Smooth muscle cell (in vitro differentiated cells): ENCODE results near the gene VGF. TPM values are rescaled to one million over a fixed set of nuclear protein-coding genes. Genes with fewer than 3 reads are reported as not detected.

Experiments
- DNase-seq: peaks from one replicate; lab custom pipeline; 2025; ENCODE audit not compliant: unreplicated experiment; lab: John Stamatoyannopoulos, UW
- H2AFZ ChIP-seq: fragments of 200-600 bp; sonication (generic); 2 replicates; pipeline ENCODE4 v1.6.0; 2016; ENCODE audit warnings: antibody characterized with exemption, low read depth, mild to moderate bottlenecking
- H3F3A ChIP-seq: fragments of 200-600 bp; sonication (generic); 2 replicates; pipeline ENCODE4 v1.6.0; 2017; ENCODE audit warnings: antibody characterized with exemption, low read depth
- H3K27ac ChIP-seq: fragments of 200-600 bp; sonication (generic); 2 replicates; pipeline ENCODE4 v1.5.1; 2016; ENCODE audit warnings: low read depth, mild to moderate bottlenecking
- H3K27me3 ChIP-seq: fragments of 200-600 bp; sonication (generic); 2 replicates; pipeline ENCODE4 v1.6.1; 2016; ENCODE audit warnings: low read depth, mild to moderate bottlenecking
- H3K36me3 ChIP-seq: fragments of 200-600 bp; sonication (generic); 2 replicates; pipeline ENCODE4 v1.5.1; 2016; ENCODE audit warnings: low read depth
- H3K4me1 ChIP-seq: fragments of 200-600 bp; sonication (generic); 2 replicates; pipeline ENCODE4 v1.5.1; 2016; ENCODE audit warnings: low read depth
- H3K4me2 ChIP-seq: fragments of 200-600 bp; sonication (generic); 2 replicates; pipeline ENCODE4 v1.6.0; 2016; ENCODE audit warnings: mild to moderate bottlenecking
- H3K4me3 ChIP-seq: fragments of 200-600 bp; sonication (generic); 2 replicates; pipeline ENCODE4 v1.5.1; 2016; ENCODE audit warnings: mild to moderate bottlenecking
- H3K79me2 ChIP-seq: fragments of 200-600 bp; sonication (generic); 2 replicates; pipeline ENCODE4 v1.6.0; 2016; ENCODE audit warnings: low read depth, mild to moderate bottlenecking
- H3K9ac ChIP-seq: fragments of 200-600 bp; sonication (generic); 2 replicates; pipeline ENCODE4 v1.6.0; 2016; ENCODE audit warnings: low read depth
- H3K9me3 ChIP-seq: fragments of 200-600 bp; sonication (generic); replicated peaks from 2 replicates; pipeline ENCODE4 v1.5.1; 2016; ENCODE audit warnings: low read depth
- H4K20me1 ChIP-seq: fragments of 200-600 bp; sonication (generic); 2 replicates; pipeline ENCODE4 v1.6.0; 2016; ENCODE audit warnings: low read depth
- CTCF ChIP-seq: fragments of 200-600 bp; sonication (generic); IDR thresholded peaks from 2 replicates; pipeline ENCODE4 v1.5.1; 2017; ENCODE audit warnings: borderline replicate concordance, mild to moderate bottlenecking, antibody characterized with exemption; ENCODE audit not compliant: insufficient read depth, poor library complexity, severe bottlenecking
- WGBS: methylation state at CpG from one replicate; pipeline ENCODE4 v1.1.7; 2016; ENCODE audit warnings: low lambda C conversion rate; 5-methylcytosine and 5-hydroxymethylcytosine counted together
- polyA plus RNA-seq: library from polyadenylated mRNA; unstranded; fragments of >200 nt; fragmentation: Nextera tagmentation; extraction: Ambion mirVana; gene quantifications from 2 replicates; pipeline ENCODE4 v1.2.1, GENCODE V29; 2016
- total RNA-seq: library from RNA; depleted of rRNA; stranded (reverse); fragments of >200 nt; gene quantifications from 2 replicates; pipeline ENCODE4 v1.2.3, GENCODE V29; 2014

The VGF gene
- total and polyA plus RNA-seq, 2 experiments from 2014 or later: 0.25 to 0.85 TPM

GRCh38 chr7:101180130-101180755, 14.9 kb upstream of the VGF start, which contains the start of gene NAT16:
Gene NAT16 (minus strand): TSS chr7:101180293. CDS start chr7:101174807, 5,486 bp downstream.
- H4K20me1 ChIP-seq: no peaks in the 10 kb centered on the region
- no peaks in the 10 kb centered on the region for H3K79me2 ChIP-seq
- no peak for TF ChIP-seq CTCF
- H3K9ac ChIP-seq: no peak within 1 kb of the TSS
- H3K36me3 ChIP-seq: no peaks in the 10 kb centered on the region
- H3F3A ChIP-seq: peaks cover 8% of the 10 kb centered on the region
- H3K4me2 ChIP-seq: peak within 1 kb of the TSS; percentile 59
- H3K4me3 ChIP-seq: peak within 1 kb of the TSS; percentile 21
- H3K4me1 ChIP-seq: peaks cover 5% of the 10 kb centered on the region
- H3K9me3 ChIP-seq: no peaks in the 10 kb centered on the region
- H3K27me3 ChIP-seq: peaks cover 63% of the 10 kb centered on the region
- DNase-seq: no peak
- no peak within 1 kb of the TSS for H2AFZ ChIP-seq
- 10% methylated on average over 55 of the region's 56 CpGs for WGBS
- H3K27ac ChIP-seq: no peak within 1 kb of the TSS

- Histone ChIP-seq H3K9ac (no peak overlapping the region), H3K79me2 (no peaks in the 10 kb centered on the region), H3K27me3 (peaks cover 68% of the 10 kb centered on the region), H4K20me1 (no peaks in the 10 kb centered on the region), H3K27ac (no peak overlapping the region), H3K36me3 (no peaks in the 10 kb centered on the region), H3K4me3 (no peak overlapping the region), H3F3A (peaks cover 3% of the 10 kb centered on the region), H3K9me3 (no peaks in the 10 kb centered on the region), H2AFZ (no peak overlapping the region), H3K4me2 (peak overlapping the region; percentile 59), H3K4me1 (peaks cover 5% of the 10 kb centered on the region)
- no peak for TF ChIP-seq CTCF
- DNase-seq: no peak
- 4% methylated on average over 13 of the region's 27 CpGs for WGBS
Measured at GRCh38 chr7:101179713-101180112, 14.3 kb upstream of the VGF start.

- no peaks in the 10 kb centered on the region for H3K36me3 ChIP-seq
- peak overlapping the region; percentile 59 for H3K4me2 ChIP-seq
- H3K9me3 ChIP-seq: no peaks in the 10 kb centered on the region
- no peaks in the 10 kb centered on the region for H3K79me2 ChIP-seq
- no peaks in the 10 kb centered on the region for H4K20me1 ChIP-seq
- no peak overlapping the region for H3K27ac ChIP-seq
- H2AFZ ChIP-seq: no peak overlapping the region
- H3K27me3 ChIP-seq: peaks cover 74% of the 10 kb centered on the region
- DNase-seq: no peak
- no peak overlapping the region for H3K9ac ChIP-seq
- peak overlapping the region; percentile 21 for H3K4me3 ChIP-seq
- WGBS: under 1% methylated on average over 18 of the region's 20 CpGs
- H3F3A ChIP-seq: no peaks in the 10 kb centered on the region
- TF ChIP-seq CTCF: no peak
- H3K4me1 ChIP-seq: peaks cover 5% of the 10 kb centered on the region
Measured at GRCh38 chr7:101179117-101179516, 13.7 kb upstream of the VGF start.

- no peak overlapping the region for H3K4me2 ChIP-seq
- H4K20me1 ChIP-seq: no peaks in the 10 kb centered on the region
- H3K4me3 ChIP-seq: no peak overlapping the region
- H3F3A ChIP-seq: no peaks in the 10 kb centered on the region
- H3K4me1 ChIP-seq: peaks cover 17% of the 10 kb centered on the region
- no peak overlapping the region for H3K9ac ChIP-seq
- no peaks in the 10 kb centered on the region for H3K36me3 ChIP-seq
- H3K9me3 ChIP-seq: no peaks in the 10 kb centered on the region
- TF ChIP-seq CTCF: no peak
- 85% methylated on average over 2 of the region's 2 CpGs for WGBS
- no peaks in the 10 kb centered on the region for H3K79me2 ChIP-seq
- H2AFZ ChIP-seq: no peak overlapping the region
- peaks cover 89% of the 10 kb centered on the region for H3K27me3 ChIP-seq
- no peak for DNase-seq
- no peak overlapping the region for H3K27ac ChIP-seq
Measured at GRCh38 chr7:101177644-101178043, 12.3 kb upstream of the VGF start.
